HL-60 (cell line): ENCODE measurements around the gene FBLN1.
"Not testable (repeated sequence)": the region's sequence is repeated elsewhere in the genome, so short reads cannot be mapped to it uniquely, and the experiment has no call there.

Experiments
- DNase-seq, 2 experiments: peaks; one replicate each; pipeline ENCODE4 v3.0.0-alpha.2; 2010 to 2020; ENCODE audit warnings: low read depth in 1 of 2, low spot score in 1 of 2
- H3K27ac ChIP-seq: fragments of 250-450 bp; sonication (Bioruptor Pico); replicated peaks from 2 replicates; pipeline ENCODE4 v1.5.1; 2020; ENCODE audit warnings: mild to moderate bottlenecking, moderate library complexity
- H3K27me3 ChIP-seq: fragments of 250-450 bp; sonication (Bioruptor Pico); 2 replicates; pipeline ENCODE4 v1.5.1; 2021; ENCODE audit warnings: mild to moderate bottlenecking, moderate library complexity; ENCODE audit not compliant: insufficient read depth, poor library complexity, severe bottlenecking
- H3K4me3 ChIP-seq: replicated peaks from 2 replicates; pipeline ENCODE4 v1.5.1; 2011; ENCODE audit warnings: mild to moderate bottlenecking, control low read depth, low read length; ENCODE audit not compliant: insufficient read depth
- GABPA ChIP-seq: IDR thresholded peaks from 2 replicates; pipeline ENCODE4 v1.6.1; 2012; ENCODE audit warnings: low read depth
- POLR2AphosphoS5 ChIP-seq: IDR thresholded peaks from 2 replicates; pipeline ENCODE4 v1.6.1; 2012; ENCODE audit warnings: low read depth
- SPI1 ChIP-seq: IDR thresholded peaks from 2 replicates; pipeline ENCODE4 v1.6.1; 2012; ENCODE audit warnings: low read depth, mild to moderate bottlenecking, borderline replicate concordance
- TF ChIP-seq, protein P1 (sequence below): IDR thresholded peaks from one replicate; pipeline ENCODE4 v1.5.1; 2011; ENCODE audit warnings: low read length, control low read depth, inconsistent platforms; ENCODE audit not compliant: insufficient read depth
- TF ChIP-seq, protein P2 (sequence below): IDR thresholded peaks from 2 replicates; pipeline ENCODE4 v1.6.1; 2012; ENCODE audit warnings: low read depth; ENCODE audit not compliant: insufficient replicate concordance

The FBLN1 gene

DNA sequence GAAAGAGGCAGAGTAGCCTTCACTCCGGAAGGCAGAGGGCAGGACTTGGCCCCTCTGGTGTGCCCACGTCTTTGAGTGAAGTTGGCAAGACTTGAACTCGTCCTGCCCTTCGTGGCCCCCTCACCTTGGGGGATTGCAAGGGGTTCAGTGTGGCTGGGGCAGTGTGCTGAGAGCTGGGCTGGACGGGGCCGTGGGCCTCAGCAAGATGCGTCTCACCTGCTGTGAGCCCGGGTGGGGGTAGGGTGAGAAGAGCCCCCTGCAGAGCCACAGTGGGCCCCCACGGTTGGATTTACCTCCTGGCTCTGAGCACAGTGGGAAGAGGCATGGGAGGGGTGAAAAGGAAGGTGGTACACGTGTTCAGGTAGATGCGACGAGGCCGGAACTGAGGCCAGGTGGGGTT, 87.6 kb downstream of the FBLN1 start:
- no peak for TF ChIP-seq GABPA
- TF ChIP-seq, protein P1, sequence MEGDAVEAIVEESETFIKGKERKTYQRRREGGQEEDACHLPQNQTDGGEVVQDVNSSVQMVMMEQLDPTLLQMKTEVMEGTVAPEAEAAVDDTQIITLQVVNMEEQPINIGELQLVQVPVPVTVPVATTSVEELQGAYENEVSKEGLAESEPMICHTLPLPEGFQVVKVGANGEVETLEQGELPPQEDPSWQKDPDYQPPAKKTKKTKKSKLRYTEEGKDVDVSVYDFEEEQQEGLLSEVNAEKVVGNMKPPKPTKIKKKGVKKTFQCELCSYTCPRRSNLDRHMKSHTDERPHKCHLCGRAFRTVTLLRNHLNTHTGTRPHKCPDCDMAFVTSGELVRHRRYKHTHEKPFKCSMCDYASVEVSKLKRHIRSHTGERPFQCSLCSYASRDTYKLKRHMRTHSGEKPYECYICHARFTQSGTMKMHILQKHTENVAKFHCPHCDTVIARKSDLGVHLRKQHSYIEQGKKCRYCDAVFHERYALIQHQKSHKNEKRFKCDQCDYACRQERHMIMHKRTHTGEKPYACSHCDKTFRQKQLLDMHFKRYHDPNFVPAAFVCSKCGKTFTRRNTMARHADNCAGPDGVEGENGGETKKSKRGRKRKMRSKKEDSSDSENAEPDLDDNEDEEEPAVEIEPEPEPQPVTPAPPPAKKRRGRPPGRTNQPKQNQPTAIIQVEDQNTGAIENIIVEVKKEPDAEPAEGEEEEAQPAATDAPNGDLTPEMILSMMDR, result no peak
- no peak for DNase-seq
- no peak overlapping the region for H3K4me3 ChIP-seq
- no peaks in the 10 kb centered on the region for H3K27me3 ChIP-seq
- no peak overlapping the region for H3K27ac ChIP-seq

DNA sequence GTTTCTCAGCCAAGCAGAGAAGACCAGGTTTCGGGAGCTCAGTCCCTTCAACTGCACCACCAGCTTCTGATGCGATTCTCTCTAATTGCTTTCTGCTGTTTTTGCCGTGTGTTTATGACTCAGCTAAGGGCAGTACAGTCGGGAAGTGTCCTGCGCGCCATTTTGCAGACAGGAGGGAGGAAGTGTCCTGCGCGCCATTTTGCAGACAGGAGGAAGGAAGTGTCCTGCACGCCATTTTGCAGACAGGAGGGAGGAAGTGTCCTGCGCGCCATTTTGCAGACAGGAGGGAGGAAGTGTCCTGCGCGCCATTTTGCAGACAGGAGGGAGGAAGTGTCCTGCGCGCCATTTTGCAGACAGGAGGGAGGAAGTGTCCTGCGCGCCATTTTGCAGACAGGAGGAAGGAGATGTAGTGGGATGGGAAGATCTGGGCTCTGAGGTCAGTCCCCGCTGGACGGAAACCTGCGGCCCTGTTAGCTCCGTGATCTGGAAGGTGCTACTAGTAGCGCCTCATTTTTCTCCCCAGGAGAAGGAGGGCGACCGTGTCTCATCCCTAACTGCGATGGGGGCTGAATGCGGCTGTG, 89.0 kb downstream of the FBLN1 start:
- DNase-seq, result peak in 1 of 2 experiments; percentile 50
- H3K27me3 ChIP-seq, H3K4me3 ChIP-seq: not testable (repeated sequence)
- peak overlapping the region; percentile 64 for H3K27ac ChIP-seq
- TF ChIP-seq SPI1 (peak; percentile 87), GABPA (peak; percentile 63), POLR2AphosphoS5 (peak; percentile 47; the same call in 1 of the 2 replicates)

DNA sequence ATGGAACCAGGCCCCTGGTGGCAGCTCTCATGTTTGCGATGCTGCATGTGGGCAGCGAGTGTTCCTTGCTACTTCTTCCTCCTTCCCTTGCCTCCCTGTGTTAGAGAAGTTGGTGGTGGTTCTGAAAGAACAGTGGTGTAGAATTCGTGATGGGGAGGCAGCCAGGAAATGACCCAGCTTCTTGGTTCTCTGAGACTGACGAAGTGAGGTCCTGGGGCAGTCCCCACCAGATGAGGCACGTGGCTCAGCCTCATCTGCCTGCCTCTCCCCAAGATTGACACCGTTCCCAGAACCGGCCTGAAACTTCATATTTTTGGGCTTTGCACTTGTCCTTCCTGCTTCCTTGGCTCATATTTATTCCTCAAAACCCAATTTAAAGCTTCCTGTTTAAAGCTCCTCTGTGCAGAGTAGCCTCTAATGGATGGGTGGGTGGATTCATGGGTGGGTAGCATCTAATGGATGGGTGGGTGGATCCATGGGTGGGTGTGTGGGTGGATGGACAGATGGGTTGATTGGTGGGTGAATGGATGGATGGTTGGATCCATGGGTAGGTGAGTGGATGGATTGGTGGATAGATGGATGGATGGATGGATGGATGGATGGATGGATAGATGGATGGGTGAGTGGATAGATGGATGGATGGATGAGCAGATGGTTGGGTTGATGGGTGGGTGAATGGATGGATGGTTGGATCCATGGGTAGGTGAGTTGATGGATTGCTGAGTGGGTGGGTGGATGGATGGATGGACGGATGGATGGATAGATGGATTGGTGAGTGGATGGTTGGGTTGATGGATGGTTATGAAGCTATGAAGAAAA, 91.6 kb downstream of the FBLN1 start:
- no peak overlapping the region for H3K4me3 ChIP-seq
- no peaks in the 10 kb centered on the region for H3K27me3 ChIP-seq
- TF ChIP-seq, protein P1, result no peak
- TF ChIP-seq GABPA (no peak), SPI1 (no peak), POLR2AphosphoS5 (no peak)
- TF ChIP-seq, protein P2, sequence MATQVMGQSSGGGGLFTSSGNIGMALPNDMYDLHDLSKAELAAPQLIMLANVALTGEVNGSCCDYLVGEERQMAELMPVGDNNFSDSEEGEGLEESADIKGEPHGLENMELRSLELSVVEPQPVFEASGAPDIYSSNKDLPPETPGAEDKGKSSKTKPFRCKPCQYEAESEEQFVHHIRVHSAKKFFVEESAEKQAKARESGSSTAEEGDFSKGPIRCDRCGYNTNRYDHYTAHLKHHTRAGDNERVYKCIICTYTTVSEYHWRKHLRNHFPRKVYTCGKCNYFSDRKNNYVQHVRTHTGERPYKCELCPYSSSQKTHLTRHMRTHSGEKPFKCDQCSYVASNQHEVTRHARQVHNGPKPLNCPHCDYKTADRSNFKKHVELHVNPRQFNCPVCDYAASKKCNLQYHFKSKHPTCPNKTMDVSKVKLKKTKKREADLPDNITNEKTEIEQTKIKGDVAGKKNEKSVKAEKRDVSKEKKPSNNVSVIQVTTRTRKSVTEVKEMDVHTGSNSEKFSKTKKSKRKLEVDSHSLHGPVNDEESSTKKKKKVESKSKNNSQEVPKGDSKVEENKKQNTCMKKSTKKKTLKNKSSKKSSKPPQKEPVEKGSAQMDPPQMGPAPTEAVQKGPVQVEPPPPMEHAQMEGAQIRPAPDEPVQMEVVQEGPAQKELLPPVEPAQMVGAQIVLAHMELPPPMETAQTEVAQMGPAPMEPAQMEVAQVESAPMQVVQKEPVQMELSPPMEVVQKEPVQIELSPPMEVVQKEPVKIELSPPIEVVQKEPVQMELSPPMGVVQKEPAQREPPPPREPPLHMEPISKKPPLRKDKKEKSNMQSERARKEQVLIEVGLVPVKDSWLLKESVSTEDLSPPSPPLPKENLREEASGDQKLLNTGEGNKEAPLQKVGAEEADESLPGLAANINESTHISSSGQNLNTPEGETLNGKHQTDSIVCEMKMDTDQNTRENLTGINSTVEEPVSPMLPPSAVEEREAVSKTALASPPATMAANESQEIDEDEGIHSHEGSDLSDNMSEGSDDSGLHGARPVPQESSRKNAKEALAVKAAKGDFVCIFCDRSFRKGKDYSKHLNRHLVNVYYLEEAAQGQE, result no peak
- DNase-seq, result no peak
- no peak overlapping the region for H3K27ac ChIP-seq

GRCh38 chr22:45597460-45598192, 94.9 kb downstream of the FBLN1 start:
- DNase-seq, result peak; percentile 64 to 87
- no peak overlapping the region for H3K4me3 ChIP-seq

More at GRCh38 chr22:45597460-45598192, 94.9 kb downstream of the FBLN1 start:
- peak overlapping the region; percentile 81 for H3K27ac ChIP-seq
- TF ChIP-seq POLR2AphosphoS5 (peak; percentile 88), SPI1 (peak; percentile 64), GABPA (no peak)
- TF ChIP-seq, protein P2, result no peak
- TF ChIP-seq, protein P1, result no peak
- H3K27me3 ChIP-seq, result no peaks in the 10 kb centered on the region
